GM21367 (cell line): Measurements from ENCODE around the gene FBXO10.
"Not testable (repeated sequence)": the region's sequence is repeated elsewhere in the genome, so short reads cannot be mapped to it uniquely, and the experiment has no call there.

Experiments
- ATAC-seq: cut with Tn5 transposase; IDR thresholded peaks from one replicate; pipeline ENCODE4 v1.9.1; 2021; ENCODE audit not compliant: unreplicated experiment

Gene FBXO10

GRCh38 chr9:37575921-37576721 is at the start of gene FBXO10:
Gene FBXO10 (minus strand): TSS chr9:37576380. CDS start chr9:37541768, 34,612 bp downstream.
- ATAC-seq: peak; percentile 64

GRCh38 chr9:37625758-37626147 is 49.6 kb upstream of the FBXO10 start:
- ATAC-seq: no peak

GRCh38 chr9:37625036-37625757 is 49.0 kb upstream of the FBXO10 start:
- no peak for ATAC-seq

- ATAC-seq: no peak
Measured at GRCh38 chr9:37624073-37624472, 47.9 kb upstream of the FBXO10 start.

- no peak for ATAC-seq
Measured at GRCh38 chr9:37623267-37623666, 47.1 kb upstream of the FBXO10 start.

GRCh38 chr9:37622462-37622861 is 46.3 kb upstream of the FBXO10 start:
- ATAC-seq: no peak

GRCh38 chr9:37621273-37622121 is 45.3 kb upstream of the FBXO10 start:
- no peak for ATAC-seq

- no peak for ATAC-seq
Measured at GRCh38 chr9:37620396-37620795, 44.2 kb upstream of the FBXO10 start.

GRCh38 chr9:37619806-37620205 is 43.6 kb upstream of the FBXO10 start:
- ATAC-seq: no peak

GRCh38 chr9:37618817-37619216 is 42.6 kb upstream of the FBXO10 start:
- no peak for ATAC-seq

GRCh38 chr9:37617832-37618231 is 41.7 kb upstream of the FBXO10 start:
- ATAC-seq: no peak

- no peak for ATAC-seq
Measured at GRCh38 chr9:37617161-37617560, 41.0 kb upstream of the FBXO10 start.

- no peak for ATAC-seq
Measured at GRCh38 chr9:37611961-37612360, 35.8 kb upstream of the FBXO10 start.

GRCh38 chr9:37611014-37611413 is 34.8 kb upstream of the FBXO10 start:
- no peak for ATAC-seq

GRCh38 chr9:37609735-37610397 is 33.7 kb upstream of the FBXO10 start:
- ATAC-seq: no peak

GRCh38 chr9:37608250-37608649 is 32.1 kb upstream of the FBXO10 start:
- no peak for ATAC-seq

GRCh38 chr9:37604296-37604695 is 28.1 kb upstream of the FBXO10 start:
- no peak for ATAC-seq

GRCh38 chr9:37602817-37603216 is 26.6 kb upstream of the FBXO10 start:
- ATAC-seq: no peak

GRCh38 chr9:37602061-37602460 is 25.9 kb upstream of the FBXO10 start:
- not testable (repeated sequence) for ATAC-seq

- no peak for ATAC-seq
Measured at GRCh38 chr9:37596504-37596903, 20.3 kb upstream of the FBXO10 start.

- ATAC-seq: no peak
Measured at GRCh38 chr9:37593883-37594448, 17.8 kb upstream of the FBXO10 start.
